Activated CD4-positive, alpha-beta T cell treated with anti-CD3 and anti-CD28 coated beads, Interleukin-2, amount 50 U/mL, for 1 hour (primary cell): ENCODE data around the gene MSX1.

Experiments
- DNase-seq: peaks from one replicate; pipeline ENCODE4 v3.0.0-alpha.2; 2020

Gene MSX1

DNA sequence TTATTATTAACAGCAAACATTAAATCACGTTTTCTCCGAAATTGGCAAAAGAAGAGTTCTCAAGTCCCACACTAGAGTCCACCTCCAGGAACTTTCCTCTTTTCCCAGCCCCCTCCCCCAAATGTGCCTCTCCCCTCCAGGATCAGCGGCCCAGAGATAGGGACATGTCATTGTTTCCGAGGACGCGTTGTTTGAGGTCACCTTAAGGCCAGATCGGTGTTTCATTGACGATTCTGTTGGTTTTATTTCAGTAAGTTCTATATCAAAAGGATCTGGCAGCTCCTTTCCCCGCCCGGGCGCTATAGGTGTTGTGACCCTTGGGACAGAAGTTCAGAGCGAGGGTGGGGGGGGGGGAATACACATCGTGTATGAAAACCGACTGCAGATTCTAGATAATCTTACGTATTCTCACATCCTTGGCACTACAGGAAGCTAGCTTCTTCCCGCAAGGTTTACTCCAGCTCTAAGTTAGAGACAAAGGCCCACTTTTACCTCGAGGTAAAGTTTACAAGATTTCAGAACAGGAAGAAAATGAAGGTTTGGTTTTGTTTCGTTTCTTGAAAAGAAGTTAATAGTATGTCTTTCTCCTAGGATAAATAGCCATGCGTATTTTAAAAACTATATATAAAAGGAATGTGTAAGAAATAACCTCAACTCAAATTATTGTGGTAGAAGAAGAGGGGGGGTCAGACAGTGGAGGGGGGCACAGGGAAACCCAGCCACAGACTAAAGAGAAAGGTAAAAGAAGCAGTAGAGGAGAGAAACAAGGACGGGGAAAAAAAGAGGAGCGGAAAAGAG, 739 bp upstream of the MSX1 start:
- no peak for DNase-seq

DNA sequence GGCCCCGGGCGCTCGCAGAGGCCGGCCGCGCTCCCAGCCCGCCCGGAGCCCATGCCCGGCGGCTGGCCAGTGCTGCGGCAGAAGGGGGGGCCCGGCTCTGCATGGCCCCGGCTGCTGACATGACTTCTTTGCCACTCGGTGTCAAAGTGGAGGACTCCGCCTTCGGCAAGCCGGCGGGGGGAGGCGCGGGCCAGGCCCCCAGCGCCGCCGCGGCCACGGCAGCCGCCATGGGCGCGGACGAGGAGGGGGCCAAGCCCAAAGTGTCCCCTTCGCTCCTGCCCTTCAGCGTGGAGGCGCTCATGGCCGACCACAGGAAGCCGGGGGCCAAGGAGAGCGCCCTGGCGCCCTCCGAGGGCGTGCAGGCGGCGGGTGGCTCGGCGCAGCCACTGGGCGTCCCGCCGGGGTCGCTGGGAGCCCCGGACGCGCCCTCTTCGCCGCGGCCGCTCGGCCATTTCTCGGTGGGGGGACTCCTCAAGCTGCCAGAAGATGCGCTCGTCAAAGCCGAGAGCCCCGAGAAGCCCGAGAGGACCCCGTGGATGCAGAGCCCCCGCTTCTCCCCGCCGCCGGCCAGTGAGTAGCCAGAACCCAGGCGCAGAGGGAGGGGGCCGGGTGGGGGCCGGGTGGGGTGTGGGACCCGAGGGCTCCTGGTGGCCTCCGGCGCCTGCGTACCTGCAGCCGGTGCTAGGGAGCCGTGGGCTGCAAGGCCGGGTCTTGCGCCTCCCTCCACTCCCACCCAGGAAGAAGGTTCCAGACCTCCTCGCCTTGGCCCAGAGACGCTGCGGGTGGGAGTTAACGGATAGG, 534 bp downstream of the MSX1 start:
- DNase-seq = no peak

DNA sequence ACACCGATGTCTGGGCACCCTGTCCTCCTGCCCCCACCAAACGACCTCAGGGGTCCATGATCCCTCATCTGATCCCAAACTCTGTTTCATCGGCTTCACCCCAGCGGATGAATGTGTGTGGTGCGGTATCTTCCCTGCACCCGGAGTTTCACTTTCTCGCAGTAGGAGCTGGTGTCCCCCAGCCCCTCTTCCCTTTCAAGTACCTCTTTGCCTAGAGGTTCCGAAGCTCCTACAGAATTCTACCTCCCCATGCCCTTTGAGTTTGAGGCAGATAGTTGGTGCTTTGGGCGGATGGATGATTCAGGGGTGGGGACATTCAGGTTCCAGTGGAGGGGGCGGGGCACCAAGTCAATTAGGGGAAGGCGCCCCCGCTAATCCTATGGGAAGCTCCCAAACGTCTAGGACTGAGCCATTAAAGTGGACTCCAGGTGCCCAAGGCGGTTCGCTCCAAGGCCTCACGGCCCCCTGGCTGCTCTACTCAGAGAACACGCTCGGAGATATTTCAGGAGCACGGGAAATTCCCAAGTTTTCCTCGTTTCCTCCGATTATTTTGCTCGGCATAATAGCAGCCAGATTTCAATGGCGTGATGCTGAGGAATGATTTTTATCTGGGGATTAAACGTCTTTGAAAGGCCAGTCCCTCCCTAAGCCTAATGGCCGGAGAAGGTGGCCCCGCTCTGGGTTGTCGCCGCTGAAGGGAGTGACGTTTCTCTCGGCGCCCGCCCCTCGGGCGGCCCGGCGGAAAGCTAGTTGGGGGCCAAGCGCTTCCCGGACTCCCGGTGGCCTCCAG, 1.3 kb downstream of the MSX1 start:
- DNase-seq = no peak

DNA sequence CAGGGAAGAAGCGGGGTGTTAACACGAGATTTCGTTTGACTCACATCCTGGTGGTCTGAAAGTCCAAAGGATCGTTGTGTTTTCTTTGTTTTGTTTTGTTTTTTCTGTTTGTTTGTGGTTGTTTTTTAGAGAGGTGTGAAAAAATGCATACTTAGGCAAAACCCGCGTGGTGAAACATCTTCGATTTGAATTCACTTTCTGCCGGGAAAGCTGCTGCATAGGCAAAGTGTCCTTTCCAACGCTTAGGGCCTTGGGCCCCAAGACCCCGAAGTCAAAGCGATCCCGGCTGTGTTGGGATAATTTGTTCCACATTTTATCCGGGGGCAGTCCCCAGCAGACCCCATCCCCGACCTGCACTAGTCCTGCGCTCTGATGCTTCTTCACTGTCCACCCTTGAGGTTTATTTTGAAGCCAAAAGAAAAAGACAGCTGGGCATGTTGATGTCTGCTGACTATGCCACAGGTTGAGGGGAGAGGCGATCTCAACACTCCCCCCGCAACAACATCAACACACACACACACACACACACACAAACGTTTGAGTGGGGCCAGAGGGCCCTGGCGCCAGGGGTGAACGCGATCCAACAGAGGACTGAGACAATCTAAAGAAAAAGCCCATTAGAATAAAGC, 2.0 kb downstream of the MSX1 start:
- no peak for DNase-seq

DNA sequence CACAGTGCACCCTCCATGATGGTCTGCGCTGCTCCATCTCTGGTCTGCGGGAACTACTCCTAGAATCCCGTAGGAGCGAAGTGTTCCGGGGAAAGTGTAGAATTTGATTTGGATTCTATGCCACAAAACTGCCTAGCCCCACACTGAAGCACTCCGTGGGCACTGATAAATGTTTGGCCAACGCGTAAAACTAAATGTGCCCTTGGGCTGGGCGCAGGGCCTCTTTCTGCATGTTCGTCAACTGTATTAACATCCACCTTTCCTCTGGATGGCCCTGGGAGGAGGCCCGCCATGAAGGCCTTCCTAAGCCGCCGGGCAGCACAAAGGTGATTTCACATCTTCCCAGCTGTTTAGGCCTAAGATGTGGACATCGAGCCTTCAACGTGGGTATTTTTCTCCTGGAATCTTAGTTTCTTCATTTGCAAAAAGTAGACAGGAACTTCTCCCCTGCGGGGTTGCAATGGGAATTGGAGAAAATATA, 2.6 kb downstream of the MSX1 start:
- no peak for DNase-seq

DNA sequence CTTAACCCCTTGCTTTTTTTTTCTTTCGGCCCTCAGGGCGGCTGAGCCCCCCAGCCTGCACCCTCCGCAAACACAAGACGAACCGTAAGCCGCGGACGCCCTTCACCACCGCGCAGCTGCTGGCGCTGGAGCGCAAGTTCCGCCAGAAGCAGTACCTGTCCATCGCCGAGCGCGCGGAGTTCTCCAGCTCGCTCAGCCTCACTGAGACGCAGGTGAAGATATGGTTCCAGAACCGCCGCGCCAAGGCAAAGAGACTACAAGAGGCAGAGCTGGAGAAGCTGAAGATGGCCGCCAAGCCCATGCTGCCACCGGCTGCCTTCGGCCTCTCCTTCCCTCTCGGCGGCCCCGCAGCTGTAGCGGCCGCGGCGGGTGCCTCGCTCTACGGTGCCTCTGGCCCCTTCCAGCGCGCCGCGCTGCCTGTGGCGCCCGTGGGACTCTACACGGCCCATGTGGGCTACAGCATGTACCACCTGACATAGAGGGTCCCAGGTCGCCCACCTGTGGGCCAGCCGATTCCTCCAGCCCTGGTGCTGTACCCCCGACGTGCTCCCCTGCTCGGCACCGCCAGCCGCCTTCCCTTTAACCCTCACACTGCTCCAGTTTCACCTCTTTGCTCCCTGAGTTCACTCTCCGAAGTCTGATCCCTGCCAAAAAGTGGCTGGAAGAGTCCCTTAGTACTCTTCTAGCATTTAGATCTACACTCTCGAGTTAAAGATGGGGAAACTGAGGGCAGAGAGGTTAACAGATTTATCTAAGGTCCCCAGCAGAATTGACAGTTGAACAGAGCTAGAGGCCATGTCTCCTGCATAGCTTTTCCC, 3.4 kb downstream of the MSX1 start:
- no peak for DNase-seq

DNA sequence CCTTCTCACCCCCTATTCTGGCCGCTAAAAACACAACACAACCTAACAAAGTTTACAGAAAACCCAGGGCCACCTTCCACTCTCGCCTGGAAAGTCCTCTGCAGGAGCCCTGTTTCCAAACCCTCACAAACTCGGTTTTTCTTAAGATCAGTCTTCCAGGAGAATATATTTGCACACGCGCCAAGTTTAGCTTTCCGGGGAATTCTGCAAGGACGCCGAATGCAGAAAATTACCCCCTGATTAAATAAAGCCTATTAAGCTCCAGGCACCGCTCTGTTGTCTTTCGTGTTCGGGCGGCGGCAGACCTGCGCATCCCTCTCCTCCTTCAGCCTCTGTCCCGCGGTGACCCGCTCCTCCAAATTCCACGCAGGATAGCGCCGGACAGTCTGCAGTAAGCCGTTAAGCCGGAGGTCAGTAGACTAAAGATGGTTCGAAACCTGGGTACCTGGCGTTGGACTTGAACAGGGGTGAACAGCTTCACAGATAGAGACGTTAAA, 5.0 kb downstream of the MSX1 start:
- DNase-seq = no peak

DNA sequence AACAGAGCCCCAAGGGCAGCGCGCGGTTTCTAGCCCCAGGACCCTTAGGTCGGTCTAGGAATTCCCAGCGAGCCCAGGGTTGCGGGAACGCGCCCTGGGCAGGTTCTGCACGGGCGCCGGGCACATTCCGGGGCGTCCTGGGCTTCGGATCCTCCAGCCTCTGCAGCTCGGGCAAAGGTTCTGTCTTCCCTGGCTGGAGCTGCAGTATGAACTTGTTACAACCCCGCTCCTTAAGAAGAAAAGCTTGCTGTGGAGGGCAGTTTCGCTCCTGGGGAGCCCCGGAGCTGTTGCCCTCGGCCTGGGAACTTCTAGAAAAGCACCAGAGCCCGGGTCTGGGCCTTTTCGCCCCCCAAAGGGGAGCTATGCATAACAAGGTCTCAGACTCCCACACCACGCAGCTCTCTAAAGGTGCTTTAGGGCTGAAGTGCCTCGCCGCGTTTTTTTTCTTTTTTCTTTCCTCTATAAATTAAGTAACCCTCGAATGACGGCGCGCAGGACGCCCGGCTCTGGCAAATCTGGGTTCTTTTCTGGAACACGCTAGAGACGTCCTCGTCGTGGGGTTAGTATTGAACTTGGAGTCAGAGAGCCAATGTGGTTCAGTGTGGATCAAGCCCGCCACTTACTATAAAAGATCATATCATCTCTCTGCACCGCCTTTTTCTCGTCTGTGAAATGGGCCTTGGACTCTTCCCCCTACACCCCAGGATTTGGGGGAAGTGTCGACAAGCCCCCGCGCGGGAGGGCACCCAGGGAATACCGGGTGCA, 5.7 kb downstream of the MSX1 start:
- no peak for DNase-seq

DNA sequence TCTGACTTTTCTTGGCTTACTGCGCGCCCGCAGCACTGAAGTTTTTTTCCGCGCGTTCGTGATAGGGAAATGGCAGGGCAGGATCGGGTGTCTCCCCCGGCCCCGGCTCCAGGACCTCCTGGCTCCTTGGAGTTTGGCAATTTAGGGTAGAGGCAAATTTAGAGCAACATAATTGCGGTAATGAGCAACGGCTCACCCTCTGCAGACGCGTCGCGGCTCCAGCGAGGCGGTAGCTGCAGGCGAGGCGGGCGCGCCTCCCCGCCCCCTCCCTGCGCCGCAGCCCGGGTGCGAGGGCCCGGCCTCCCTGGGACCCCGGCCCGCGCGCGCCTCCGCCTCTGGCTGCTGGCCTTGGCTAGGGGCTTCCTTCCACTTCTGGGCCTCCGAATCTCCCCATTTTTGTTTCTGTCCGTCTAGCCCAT, 6.2 kb downstream of the MSX1 start:
- no peak for DNase-seq

DNA sequence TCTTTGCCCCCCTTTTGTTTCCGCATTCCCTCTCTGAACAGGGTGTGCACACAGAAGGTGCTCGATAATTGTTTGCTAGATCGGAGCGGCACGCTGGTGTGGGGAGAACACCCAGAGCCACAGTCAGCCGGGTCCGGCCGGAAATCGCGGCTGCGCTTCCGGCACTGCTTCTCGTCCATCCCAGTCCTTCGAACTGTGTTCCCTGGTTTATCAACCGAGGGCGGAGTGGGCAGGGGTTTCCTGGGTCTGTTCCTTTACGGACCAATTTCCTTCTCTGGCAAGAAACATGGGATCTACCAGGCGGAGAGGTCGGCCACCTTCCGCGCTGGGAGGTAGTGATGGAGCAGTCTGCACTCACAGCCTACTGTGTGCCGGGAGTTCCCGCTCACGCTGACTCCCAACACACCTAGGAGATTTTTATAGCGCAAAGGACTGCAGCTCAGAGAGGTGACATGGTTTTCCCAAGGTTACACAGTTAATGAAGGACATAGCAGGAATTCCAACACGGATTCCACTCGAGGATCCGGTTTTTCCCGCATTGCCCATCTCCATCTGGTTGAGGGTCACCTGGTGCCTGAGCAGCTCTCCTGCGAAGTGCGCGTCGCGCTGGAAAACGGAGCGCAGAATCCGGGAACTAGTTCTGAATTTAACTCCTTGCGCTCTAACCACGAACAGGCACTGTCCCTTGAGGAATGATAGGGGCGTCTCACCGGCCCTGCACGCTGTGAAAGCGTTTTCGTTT, 6.8 kb downstream of the MSX1 start:
- no peak for DNase-seq

DNA sequence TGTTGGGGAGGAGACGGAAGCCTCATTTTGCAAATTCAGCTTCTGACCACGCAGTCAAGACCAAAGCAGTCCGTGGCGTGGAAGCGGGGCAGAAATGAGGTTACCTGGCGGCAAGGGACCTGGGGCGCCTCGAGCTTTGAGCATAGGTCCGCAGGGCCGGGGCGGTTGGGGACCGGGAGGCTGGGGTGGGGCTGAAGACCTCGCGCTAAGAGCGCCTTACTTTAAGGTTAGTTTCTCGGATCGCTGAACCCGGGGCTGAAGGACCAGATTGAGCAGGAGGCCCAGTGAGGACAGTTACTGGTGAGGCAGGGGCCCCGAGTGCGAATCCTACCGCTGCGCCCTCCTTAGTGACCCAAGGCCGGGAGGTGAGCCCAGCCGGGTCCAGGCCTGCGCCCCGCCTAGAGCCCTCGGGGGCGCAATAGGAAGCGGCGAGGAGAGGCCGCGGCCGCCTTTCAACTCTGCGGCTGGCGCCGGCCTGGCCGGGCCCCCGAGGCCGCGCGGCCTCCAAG, 7.5 kb downstream of the MSX1 start:
- DNase-seq = no peak

DNA sequence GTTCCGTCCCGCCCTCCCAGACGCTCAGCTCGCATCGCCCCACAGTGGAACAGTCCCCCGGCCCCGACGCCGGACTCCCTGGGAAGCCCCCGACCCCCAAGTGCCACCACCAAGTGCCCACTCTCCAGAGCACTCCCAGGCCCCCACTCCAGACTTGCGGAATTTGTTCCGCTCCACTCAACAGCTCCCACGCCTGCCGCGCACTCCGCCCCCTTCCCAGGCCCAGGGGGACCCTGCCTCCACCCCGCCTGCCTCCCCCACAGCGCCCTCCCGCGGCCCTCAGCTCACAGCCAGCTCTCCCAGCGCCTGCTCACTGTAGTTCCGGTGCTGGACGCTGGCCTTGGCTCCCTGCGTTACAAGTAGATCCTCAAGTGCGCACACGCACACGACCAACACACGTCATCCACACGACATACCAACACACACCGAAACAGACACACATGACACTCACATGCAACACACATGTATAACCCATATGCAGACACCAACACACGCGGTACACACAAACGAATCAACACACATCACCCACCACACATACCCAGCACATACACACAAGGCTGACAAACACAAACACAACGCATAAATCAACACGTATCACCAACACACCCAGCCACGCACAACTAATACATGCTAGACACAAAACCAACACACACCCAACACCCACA, 8.0 kb downstream of the MSX1 start:
- DNase-seq = no peak

DNA sequence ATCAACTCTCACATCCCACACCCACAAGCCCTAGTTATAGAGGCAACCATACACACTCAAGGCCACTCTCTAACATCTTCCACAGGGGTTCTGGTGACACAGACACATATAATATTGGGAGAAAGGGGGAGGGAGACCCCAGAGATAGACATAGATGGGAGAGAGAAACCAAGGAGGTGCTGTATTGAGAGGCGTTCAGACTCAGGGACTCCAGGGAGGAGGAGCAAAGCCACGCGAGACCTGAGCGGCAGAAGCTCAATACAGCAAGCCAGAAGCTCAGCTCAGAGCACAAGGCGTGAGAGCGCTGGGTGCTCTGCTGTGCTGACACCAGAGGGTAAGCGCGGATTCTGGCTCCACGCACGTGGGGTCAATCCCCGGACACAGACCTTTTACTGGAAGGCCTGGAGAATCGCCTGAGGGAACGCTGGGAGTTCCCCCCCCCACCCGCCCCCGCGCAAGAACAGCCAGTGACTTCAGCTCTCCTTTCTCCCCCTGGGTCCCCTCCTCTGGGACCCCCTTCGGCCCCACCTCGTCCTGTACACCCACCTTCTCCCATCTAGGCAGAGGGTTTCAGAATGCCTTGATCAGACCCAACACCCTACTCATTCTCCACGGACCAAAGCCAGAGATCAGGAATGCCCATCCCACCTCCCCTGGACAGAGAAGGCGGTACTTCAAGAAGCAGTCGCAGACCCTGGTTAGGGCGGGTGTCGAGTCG, 8.7 kb downstream of the MSX1 start:
- DNase-seq = no peak

DNA sequence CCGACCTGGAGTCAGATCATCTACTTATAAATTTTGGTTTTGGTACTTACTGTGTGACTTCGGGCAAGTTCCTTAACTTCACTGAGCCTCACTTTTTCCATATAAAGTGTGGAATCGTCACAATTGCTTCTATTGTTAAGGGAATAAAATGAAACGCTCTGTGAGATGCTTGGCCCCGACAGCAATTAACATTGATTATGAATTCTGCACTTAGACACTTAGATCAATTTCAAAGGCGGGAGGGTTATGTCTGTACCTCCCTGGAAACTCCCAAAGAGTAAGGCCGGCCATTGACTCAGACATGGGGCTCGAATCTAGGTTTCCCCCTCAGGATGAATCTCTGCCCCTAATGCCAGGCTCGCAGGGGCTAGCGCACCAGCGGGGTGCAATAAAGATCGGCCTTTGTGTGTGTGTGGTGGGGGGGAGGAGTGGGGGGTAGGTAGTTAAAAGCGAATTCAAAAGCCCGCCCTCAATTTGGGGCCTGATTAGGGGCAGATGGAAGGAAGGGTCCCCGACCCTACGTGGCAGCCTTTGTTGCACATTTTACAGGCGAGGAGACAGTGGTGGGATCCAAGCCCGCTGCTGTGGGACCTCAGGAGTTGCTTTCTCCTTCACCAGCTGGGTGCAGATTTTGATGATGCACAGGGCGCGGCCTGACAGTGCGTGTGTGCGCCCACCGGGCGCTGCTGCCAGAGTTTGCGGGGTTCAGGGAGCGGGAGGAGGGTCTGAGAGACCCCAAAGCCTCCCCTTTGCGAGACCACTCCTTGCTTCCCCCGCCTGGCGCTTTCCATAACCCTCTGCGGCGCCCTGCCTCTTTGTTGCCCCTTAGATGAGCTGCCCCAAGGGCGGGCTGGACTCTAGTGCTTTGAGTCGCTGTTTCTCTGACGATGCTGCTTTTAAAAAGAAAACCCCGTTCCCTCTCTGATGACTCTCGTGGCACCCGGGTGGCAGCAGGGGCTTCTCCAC, 9.6 kb downstream of the MSX1 start:
- no peak for DNase-seq

DNA sequence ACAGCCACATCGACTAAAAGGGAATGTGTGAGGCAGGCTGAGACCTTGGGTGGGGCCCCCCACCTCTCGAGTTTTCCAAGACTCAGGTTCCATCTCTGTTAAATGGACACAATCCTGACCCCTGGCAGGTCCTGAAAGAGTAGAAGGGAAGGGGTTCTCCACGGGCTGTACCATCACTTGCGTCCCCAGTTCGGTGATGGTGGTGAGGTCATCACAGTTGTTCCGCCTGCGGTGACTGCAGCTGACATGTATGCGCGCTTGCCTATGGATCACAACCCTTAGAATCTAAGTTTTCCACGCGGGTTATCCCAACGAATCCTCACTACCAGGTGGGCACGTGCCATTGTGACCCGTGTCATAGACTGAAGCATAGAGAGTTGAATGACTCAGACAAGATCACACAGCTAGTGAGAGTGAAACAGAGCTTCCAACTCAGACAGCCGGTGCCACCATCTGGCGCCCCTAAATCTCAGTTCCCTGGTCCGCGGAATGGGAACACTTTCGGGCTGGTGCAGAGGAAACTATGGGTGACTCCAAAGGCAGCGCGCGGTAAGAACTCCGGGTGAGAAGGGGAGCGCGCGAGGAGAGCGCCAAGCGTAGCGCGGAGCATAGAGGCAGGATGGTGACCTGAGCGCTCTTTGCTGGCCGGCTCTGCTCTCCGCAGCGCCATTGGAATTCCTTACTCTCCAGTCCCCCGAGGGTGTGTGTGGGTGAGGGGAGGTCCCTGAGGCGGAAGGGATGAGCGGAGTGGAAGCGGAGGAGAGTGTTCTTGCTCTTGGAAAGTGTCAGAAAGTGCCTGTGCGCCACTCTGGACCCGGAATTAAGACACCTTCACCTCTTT, 10.5 kb downstream of the MSX1 start:
- no peak for DNase-seq

DNA sequence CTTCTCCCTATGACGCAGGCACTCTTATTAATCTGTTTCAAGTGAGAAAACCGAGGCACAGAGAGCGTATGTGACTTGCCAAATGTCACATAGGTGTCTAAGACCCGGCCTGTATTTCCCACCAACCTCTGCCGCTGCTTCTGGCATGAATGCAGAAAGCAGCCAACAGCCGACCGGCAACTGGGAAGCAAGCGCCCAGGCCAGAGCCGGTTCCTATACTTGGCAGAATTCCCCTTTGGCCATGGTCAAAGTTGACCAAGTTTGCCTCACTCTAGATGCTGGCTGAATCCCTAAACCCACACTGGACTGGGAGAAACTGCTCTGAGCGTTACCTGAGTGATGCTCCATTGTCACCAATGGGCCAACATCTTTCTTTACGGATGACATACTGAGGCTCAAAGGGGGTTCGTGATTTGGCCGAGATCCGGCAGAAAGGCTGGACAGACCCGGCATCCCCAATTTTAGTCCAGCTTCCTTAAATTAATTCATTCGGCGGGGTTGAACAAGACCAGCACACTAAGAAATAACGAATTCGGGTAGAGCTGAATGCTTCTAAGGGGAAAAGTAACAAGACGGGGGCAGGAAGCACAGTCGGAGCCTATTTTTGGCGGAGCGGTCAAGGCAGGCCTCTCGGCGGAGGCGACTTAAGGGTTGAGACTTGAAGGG, 11.2 kb downstream of the MSX1 start:
- DNase-seq = no peak
